Parathyroid adenoma (tissue), 2 donors: Measurements from ENCODE around the gene THAP7.

Source experiments
- H2AFZ ChIP-seq: fragments of 300-600 bp; sonication (generic); one replicate; pipeline ENCODE4 v1.7.0; 2017; ENCODE audit warnings: antibody characterized with exemption, mild to moderate bottlenecking
- H3K27ac ChIP-seq: fragments of 300-600 bp; sonication (generic); one replicate; pipeline ENCODE4 v1.7.0; 2017
- H3K27me3 ChIP-seq: fragments of 300-600 bp; sonication (generic); one replicate; pipeline ENCODE4 v1.7.0; 2017; ENCODE audit warnings: low read length; ENCODE audit not compliant: control insufficient read depth, insufficient read depth
- H3K36me3 ChIP-seq: fragments of 300-600 bp; sonication (generic); one replicate; pipeline ENCODE4 v1.7.0; 2017; ENCODE audit warnings: low read length; ENCODE audit not compliant: control insufficient read depth, insufficient read depth
- H3K4me1 ChIP-seq: fragments of 300-600 bp; sonication (generic); one replicate; pipeline ENCODE4 v1.7.0; 2017; ENCODE audit warnings: control low read depth
- H3K4me2 ChIP-seq: fragments of 300-600 bp; sonication (generic); one replicate; pipeline ENCODE4 v1.7.0; 2017; ENCODE audit warnings: low read length
- H3K4me3 ChIP-seq: fragments of 300-600 bp; sonication (generic); one replicate; pipeline ENCODE4 v1.7.0; 2017; ENCODE audit warnings: low read depth, low read length
- H3K79me2 ChIP-seq: fragments of 300-600 bp; sonication (generic); one replicate; pipeline ENCODE4 v1.7.0; 2017; ENCODE audit warnings: control low read depth
- H3K9ac ChIP-seq: fragments of 300-600 bp; sonication (generic); one replicate; pipeline ENCODE4 v1.7.0; 2017; ENCODE audit warnings: mild to moderate bottlenecking
- H3K9me3 ChIP-seq: fragments of 300-600 bp; sonication (generic); one replicate; pipeline ENCODE4 v1.7.0; 2017; ENCODE audit warnings: low read length; ENCODE audit not compliant: control insufficient read depth
- TF ChIP-seq, protein P1 (sequence below): fragments of 300-600 bp; sonication (generic); IDR thresholded peaks from one replicate; pipeline ENCODE4 v1.7.0; 2017; ENCODE audit warnings: antibody characterized with exemption, mild to moderate bottlenecking
- donor health status: primary hyperparathyroidism.

Gene THAP7

GRCh38 chr22:20977516-20978170, 24.3 kb downstream of the THAP7 start:
- H3K79me2 ChIP-seq: peaks cover 4% of the 10 kb centered on the region
- H3K36me3 ChIP-seq: no peaks in the 10 kb centered on the region
- TF ChIP-seq, protein P1, sequence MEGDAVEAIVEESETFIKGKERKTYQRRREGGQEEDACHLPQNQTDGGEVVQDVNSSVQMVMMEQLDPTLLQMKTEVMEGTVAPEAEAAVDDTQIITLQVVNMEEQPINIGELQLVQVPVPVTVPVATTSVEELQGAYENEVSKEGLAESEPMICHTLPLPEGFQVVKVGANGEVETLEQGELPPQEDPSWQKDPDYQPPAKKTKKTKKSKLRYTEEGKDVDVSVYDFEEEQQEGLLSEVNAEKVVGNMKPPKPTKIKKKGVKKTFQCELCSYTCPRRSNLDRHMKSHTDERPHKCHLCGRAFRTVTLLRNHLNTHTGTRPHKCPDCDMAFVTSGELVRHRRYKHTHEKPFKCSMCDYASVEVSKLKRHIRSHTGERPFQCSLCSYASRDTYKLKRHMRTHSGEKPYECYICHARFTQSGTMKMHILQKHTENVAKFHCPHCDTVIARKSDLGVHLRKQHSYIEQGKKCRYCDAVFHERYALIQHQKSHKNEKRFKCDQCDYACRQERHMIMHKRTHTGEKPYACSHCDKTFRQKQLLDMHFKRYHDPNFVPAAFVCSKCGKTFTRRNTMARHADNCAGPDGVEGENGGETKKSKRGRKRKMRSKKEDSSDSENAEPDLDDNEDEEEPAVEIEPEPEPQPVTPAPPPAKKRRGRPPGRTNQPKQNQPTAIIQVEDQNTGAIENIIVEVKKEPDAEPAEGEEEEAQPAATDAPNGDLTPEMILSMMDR: no peak
- peaks cover 6% of the 10 kb centered on the region for H3K4me1 ChIP-seq
- no peak overlapping the region for H3K4me2 ChIP-seq
- no peaks in the 10 kb centered on the region for H3K9me3 ChIP-seq
- H2AFZ ChIP-seq: no peak overlapping the region
- no peak overlapping the region for H3K27ac ChIP-seq
- no peaks in the 10 kb centered on the region for H3K27me3 ChIP-seq
- H3K4me3 ChIP-seq: no peak overlapping the region
- H3K9ac ChIP-seq: no peak overlapping the region

GRCh38 chr22:20977019-20977418, 24.9 kb downstream of the THAP7 start:
- TF ChIP-seq, protein P1: no peak
- Histone ChIP-seq H3K9ac (no peak overlapping the region), H3K4me2 (no peak overlapping the region), H3K9me3 (no peaks in the 10 kb centered on the region), H3K27me3 (no peaks in the 10 kb centered on the region), H2AFZ (no peak overlapping the region), H3K27ac (no peak overlapping the region), H3K79me2 (peaks cover 4% of the 10 kb centered on the region), H3K36me3 (no peaks in the 10 kb centered on the region), H3K4me1 (peaks cover 6% of the 10 kb centered on the region), H3K4me3 (no peak overlapping the region)

GRCh38 chr22:20976291-20976877, 25.5 kb downstream of the THAP7 start:
- Histone ChIP-seq H3K9ac (no peak overlapping the region), H3K27ac (no peak overlapping the region), H3K4me2 (no peak overlapping the region), H3K9me3 (no peaks in the 10 kb centered on the region), H3K4me3 (no peak overlapping the region), H2AFZ (no peak overlapping the region), H3K79me2 (peaks cover 4% of the 10 kb centered on the region), H3K4me1 (peaks cover 6% of the 10 kb centered on the region), H3K36me3 (no peaks in the 10 kb centered on the region), H3K27me3 (no peaks in the 10 kb centered on the region)
- TF ChIP-seq, protein P1: no peak

DNA sequence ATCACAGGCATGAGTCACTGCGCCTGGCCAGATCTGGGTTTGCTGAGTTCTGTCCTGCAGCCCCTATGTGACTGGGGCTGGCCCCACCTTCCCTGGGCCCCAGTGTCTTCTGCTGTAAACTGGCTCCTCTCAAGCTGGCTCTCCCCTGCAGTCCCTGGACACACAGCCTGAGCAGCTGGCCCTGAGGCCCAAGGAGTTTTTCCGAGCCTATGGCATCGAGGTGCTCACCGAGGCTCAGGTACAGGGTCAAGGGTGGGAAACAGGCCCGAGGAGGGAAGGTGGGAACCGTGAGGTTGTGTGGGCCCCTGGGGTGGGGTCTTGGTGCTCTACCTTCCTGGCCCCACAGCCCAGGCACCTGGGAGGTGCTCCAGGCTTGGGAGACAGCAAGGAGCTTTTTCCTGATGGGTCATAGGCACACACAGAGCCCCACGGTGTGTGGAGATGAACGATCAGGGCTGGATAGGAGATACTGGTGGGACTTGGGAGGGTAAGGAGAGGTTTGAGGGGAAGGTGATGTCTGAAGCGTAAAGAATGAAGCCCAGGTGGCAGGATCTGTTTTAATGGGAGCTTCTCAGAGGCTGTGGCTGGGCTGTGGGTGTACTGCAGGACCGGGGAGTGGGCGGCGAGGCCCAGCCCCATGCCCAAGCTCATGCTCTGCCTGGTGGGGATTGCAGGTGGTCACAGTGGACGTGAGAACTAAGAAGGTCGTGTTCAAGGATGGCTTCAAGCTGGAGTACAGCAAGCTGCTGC, 26.2 kb downstream of the THAP7 start:
- no peaks in the 10 kb centered on the region for H3K4me1 ChIP-seq
- no peak overlapping the region for H3K4me3 ChIP-seq
- no peaks in the 10 kb centered on the region for H3K9me3 ChIP-seq
- H3K27me3 ChIP-seq: no peaks in the 10 kb centered on the region
- TF ChIP-seq, protein P1: no peak
- H3K79me2 ChIP-seq: no peaks in the 10 kb centered on the region
- no peak overlapping the region for H3K27ac ChIP-seq
- no peak overlapping the region for H3K4me2 ChIP-seq
- no peak overlapping the region for H2AFZ ChIP-seq
- no peaks in the 10 kb centered on the region for H3K36me3 ChIP-seq
- no peak overlapping the region for H3K9ac ChIP-seq
